Right atrium auricular region (tissue), 2 donors: ENCODE results near the gene EMP3. TPM values are rescaled to one million over a fixed set of nuclear protein-coding genes. Genes with fewer than 3 reads are reported as not detected.
A peak's percentile ranks its signal among the peaks of the same experiment; 100 is the strongest.
"Not testable (repeated sequence)": the region's sequence is repeated elsewhere in the genome, so short reads cannot be mapped to it uniquely, and the experiment has no call there.

Experiments
- DNase-seq: peaks from one replicate; pipeline ENCODE4 v3.0.0-alpha.2; 2019; ENCODE audit warnings: low spot score
- H3K27ac ChIP-seq, 2 donors: fragments of 200-600 bp; sonication (generic); 1 replicate in 1 of 2; 2 replicates in 1 of 2; pipeline ENCODE4 v1.5.1; 2016 to 2019
- H3K27me3 ChIP-seq, 2 donors: fragments of 200-600 bp; sonication (generic); one replicate each; pipeline versions ENCODE4 v1.5.1 to v1.6.0; 2017 to 2019
- H3K36me3 ChIP-seq: fragments of 200-600 bp; sonication (generic); one replicate; pipeline ENCODE4 v1.5.1; 2016
- H3K4me1 ChIP-seq, 2 donors: fragments of 200-600 bp; sonication (generic); one replicate each; pipeline versions ENCODE4 v1.5.1 to v1.6.0; 2017 to 2019
- H3K4me3 ChIP-seq, 2 donors: fragments of 200-600 bp; sonication (generic); 1 replicate in 1 of 2; 2 replicates in 1 of 2; pipeline ENCODE4 v1.5.1; 2017 to 2019; ENCODE audit warnings: mild to moderate bottlenecking in 1 of 2, moderate library complexity in 1 of 2
- H3K9me3 ChIP-seq, 2 donors: fragments of 200-600 bp; sonication (generic); one replicate each; pipeline ENCODE4 v1.5.1; 2019
- CTCF ChIP-seq, 2 donors: fragments of 200-600 bp; sonication (generic); IDR thresholded peaks; one replicate each; pipeline ENCODE4 v1.5.1; 2019; ENCODE audit warnings: antibody characterized with exemption in 2 of 2
- total RNA-seq, 2 donors: library from RNA; depleted of rRNA; stranded (reverse); fragments of >200 nt; gene quantifications; one replicate each; pipeline ENCODE4 v1.1.0, GENCODE V29; 2016

The EMP3 gene
- total RNA-seq, 2 donors from 2014 or later = 16.9 to 95.9 TPM

GRCh38 chr19:48308631-48309586, 16.4 kb upstream of the EMP3 start:
- H3K27me3 ChIP-seq = no peaks in the 10 kb centered on the region
- no peak for DNase-seq
- no peaks in the 10 kb centered on the region for H3K36me3 ChIP-seq
- H3K9me3 ChIP-seq = no peaks in the 10 kb centered on the region
- H3K27ac ChIP-seq = peak overlapping the region in 1 of 2 donors; percentile 60
- peak in 1 of 2 donors; percentile 28 for TF ChIP-seq CTCF (IDR thresholded peaks at IDR 0.05)
- H3K4me1 ChIP-seq = peaks cover 0 to 16% of the 10 kb centered on the region in 2 donors
- H3K4me3 ChIP-seq = no peak overlapping the region

- not testable (repeated sequence) for DNase-seq, H3K27me3 ChIP-seq, H3K36me3 ChIP-seq, H3K9me3 ChIP-seq, H3K4me3 ChIP-seq
- peaks cover 0 to 16% of the 10 kb centered on the region in 2 donors for H3K4me1 ChIP-seq
- peak overlapping the region; percentile 18 to 60 for H3K27ac ChIP-seq
Measured at GRCh38 chr19:48309731-48310130, 15.6 kb upstream of the EMP3 start.

GRCh38 chr19:48310227-48310626, 15.1 kb upstream of the EMP3 start:
- H3K27me3 ChIP-seq = no peaks in the 10 kb centered on the region
- no peak for TF ChIP-seq CTCF (IDR thresholded peaks at IDR 0.05)
- H3K27ac ChIP-seq = peak overlapping the region; percentile 23 to 60
- no peak for DNase-seq
- H3K9me3 ChIP-seq = no peaks in the 10 kb centered on the region
- no peak overlapping the region for H3K4me3 ChIP-seq
- peaks cover 0 to 16% of the 10 kb centered on the region in 2 donors for H3K4me1 ChIP-seq
- H3K36me3 ChIP-seq = no peaks in the 10 kb centered on the region

- no peak overlapping the region for H3K4me3 ChIP-seq
- no peaks in the 10 kb centered on the region for H3K9me3 ChIP-seq
- H3K4me1 ChIP-seq = peaks cover 0 to 16% of the 10 kb centered on the region in 2 donors
- TF ChIP-seq CTCF (IDR thresholded peaks at IDR 0.05) = no peak
- H3K36me3 ChIP-seq = no peaks in the 10 kb centered on the region
- no peak for DNase-seq
- H3K27ac ChIP-seq = no peak overlapping the region
- no peaks in the 10 kb centered on the region for H3K27me3 ChIP-seq
Measured at GRCh38 chr19:48311384-48311783, 14.0 kb upstream of the EMP3 start.

GRCh38 chr19:48315712-48316111, 9.6 kb upstream of the EMP3 start:
- no peak overlapping the region for H3K27ac ChIP-seq
- H3K27me3 ChIP-seq = no peaks in the 10 kb centered on the region
- no peaks in the 10 kb centered on the region for H3K9me3 ChIP-seq
- no peak overlapping the region for H3K4me3 ChIP-seq
- peaks cover 0 to 9% of the 10 kb centered on the region in 2 donors for H3K4me1 ChIP-seq
- TF ChIP-seq CTCF (IDR thresholded peaks at IDR 0.05) = no peak
- no peak for DNase-seq
- H3K36me3 ChIP-seq = no peaks in the 10 kb centered on the region

GRCh38 chr19:48317708-48317960, 7.7 kb upstream of the EMP3 start:
- not testable (repeated sequence) for H3K9me3 ChIP-seq, DNase-seq, H3K36me3 ChIP-seq, H3K4me3 ChIP-seq, H3K27me3 ChIP-seq, H3K27ac ChIP-seq
- H3K4me1 ChIP-seq = peaks cover 0 to 21% of the 10 kb centered on the region in 2 donors
